PC-9 (cell line): ENCODE results near the gene ADSS1.

ENCODE experiments used
- EZH2 ChIP-seq: fragments of 200-600 bp; sonication (generic); IDR thresholded peaks from 2 replicates; pipeline ENCODE4 v1.8.0; 2017; ENCODE audit warnings: antibody characterized with exemption, low read depth
- TF ChIP-seq, protein P1 (sequence below): fragments of 200-600 bp; sonication (generic); conservative IDR thresholded peaks from 2 replicates; pipeline ENCODE4 v1.6.1; 2017; ENCODE audit warnings: mixed run types, antibody characterized with exemption, mild to moderate bottlenecking, moderate library complexity

DNA sequence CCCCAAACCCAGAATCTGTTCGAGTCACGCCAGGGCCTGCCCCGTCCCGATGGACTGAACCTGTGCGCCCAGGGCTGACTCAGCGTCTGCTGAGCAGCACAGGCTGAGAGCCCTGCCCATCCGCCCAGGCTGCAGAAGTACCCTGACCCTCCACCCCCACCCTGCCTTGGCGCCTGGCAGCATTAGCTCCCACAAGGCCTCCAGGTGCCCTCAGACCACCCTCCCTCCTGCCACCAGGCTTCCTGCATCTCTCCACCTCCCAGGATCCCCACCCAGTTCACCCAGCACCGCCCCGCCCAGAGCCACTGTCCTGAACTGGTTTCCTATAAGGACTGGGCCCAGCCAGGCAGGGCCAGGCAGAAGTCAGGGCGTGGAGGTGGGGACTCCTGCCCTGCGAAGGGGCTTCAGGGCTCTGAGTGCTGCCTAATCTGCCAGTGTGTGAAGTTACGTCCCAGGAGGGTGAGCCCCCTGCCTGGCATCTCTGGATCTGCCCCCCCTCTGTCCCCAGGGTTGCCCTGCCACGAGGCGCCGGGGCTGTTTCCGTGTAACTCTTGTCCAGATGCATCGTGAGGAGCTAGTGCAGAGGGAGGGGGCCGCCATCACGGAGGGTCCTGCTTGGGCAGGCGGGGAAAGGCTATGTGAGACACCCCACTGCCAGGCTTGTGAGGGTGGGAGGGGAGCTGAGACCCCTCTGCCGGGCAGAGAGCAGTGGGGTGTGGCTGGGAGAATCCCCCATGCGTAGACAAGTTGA lies 9.1 kb downstream of the ADSS1 start:
- no peak for TF ChIP-seq EZH2
- TF ChIP-seq, protein P1, sequence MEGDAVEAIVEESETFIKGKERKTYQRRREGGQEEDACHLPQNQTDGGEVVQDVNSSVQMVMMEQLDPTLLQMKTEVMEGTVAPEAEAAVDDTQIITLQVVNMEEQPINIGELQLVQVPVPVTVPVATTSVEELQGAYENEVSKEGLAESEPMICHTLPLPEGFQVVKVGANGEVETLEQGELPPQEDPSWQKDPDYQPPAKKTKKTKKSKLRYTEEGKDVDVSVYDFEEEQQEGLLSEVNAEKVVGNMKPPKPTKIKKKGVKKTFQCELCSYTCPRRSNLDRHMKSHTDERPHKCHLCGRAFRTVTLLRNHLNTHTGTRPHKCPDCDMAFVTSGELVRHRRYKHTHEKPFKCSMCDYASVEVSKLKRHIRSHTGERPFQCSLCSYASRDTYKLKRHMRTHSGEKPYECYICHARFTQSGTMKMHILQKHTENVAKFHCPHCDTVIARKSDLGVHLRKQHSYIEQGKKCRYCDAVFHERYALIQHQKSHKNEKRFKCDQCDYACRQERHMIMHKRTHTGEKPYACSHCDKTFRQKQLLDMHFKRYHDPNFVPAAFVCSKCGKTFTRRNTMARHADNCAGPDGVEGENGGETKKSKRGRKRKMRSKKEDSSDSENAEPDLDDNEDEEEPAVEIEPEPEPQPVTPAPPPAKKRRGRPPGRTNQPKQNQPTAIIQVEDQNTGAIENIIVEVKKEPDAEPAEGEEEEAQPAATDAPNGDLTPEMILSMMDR, result no peak
